ENCODE results near the gene TRANK1. TPM values are rescaled to one million over a fixed set of nuclear protein-coding genes. Genes with fewer than 3 reads are reported as not detected.

The TRANK1 gene
- total RNA-seq, 6 donors from 2014 or later = 10.6 to 39.8 (median 28.1) TPM

DNA sequence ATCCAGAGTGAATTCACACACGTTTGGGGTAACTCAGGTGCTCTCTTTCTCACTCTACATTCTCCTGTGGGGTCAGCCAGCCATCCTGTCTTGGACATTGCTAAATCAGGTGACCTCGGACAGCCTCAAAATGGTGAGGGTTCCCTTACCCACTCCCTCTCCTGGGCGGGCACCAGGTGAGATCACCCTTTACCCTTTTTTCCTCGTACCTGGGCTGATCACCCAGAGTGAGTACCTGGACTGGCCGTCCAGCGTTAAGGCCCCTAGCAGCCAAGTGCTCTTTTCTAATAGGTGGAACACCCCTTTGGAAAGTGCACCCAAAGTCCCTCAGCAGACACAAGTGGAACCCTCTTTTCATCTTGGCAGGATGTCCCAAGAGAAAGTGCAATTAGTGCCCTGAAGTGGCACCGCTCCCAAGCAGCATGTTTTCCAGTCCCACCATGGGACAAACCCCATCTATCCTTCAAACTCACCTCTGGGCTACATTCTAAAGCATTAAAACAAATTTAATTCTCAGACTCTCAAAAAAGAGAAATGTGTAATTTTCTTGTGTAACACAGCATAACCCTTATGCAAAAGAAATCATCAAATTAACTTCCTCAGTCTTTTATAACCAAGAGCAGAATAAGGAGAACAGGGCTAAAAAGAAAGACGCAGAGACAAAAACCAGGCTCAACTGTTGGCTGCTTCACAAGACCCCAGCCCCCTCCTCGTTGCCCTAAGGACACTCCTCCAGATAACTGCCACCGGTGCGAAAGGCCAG is 20.7 kb downstream of the TRANK1 start:
- peak in 1 of 2 donors; percentile 31 for ATAC-seq (ENCODE audit: low FRiP score in 2 of 2)
- TF ChIP-seq EP300 (IDR thresholded peaks at IDR 0.05) (no peak), POLR2A (IDR thresholded peaks at IDR 0.05) (no peak), POLR2AphosphoS5 (IDR thresholded peaks at IDR 0.05) (no peak)
- TF ChIP-seq, protein P1, sequence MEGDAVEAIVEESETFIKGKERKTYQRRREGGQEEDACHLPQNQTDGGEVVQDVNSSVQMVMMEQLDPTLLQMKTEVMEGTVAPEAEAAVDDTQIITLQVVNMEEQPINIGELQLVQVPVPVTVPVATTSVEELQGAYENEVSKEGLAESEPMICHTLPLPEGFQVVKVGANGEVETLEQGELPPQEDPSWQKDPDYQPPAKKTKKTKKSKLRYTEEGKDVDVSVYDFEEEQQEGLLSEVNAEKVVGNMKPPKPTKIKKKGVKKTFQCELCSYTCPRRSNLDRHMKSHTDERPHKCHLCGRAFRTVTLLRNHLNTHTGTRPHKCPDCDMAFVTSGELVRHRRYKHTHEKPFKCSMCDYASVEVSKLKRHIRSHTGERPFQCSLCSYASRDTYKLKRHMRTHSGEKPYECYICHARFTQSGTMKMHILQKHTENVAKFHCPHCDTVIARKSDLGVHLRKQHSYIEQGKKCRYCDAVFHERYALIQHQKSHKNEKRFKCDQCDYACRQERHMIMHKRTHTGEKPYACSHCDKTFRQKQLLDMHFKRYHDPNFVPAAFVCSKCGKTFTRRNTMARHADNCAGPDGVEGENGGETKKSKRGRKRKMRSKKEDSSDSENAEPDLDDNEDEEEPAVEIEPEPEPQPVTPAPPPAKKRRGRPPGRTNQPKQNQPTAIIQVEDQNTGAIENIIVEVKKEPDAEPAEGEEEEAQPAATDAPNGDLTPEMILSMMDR (IDR thresholded peaks at IDR 0.05) = no peak
- 67 to 72% methylated on average over 10 to 11 of the region's 11 CpGs for WGBS, 2 donors

DNA sequence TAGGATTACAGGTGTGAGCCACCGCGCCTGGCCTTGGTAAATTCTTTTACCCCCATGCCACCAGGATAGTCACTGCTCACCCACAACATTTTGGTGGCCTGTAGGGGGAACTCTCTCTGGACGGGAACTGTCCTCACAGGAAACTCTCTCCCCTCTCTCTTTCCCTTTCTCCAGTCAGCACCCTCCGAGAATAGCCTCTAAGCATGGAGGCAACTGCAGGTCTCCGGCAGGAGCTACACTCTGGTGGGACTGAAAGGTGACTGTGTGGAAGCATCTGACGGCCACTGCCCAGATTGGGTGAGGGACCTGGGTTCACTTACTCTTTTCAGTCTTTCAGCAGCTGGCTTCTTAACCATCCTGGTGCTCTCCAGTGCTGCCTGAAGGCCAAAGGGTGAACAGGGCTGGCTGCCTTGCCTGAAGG is 21.3 kb downstream of the TRANK1 start:
- peaks cover 0 to 19% (median 8%) of the 10 kb centered on the region in 4 donors for H3K4me1 ChIP-seq
- ATAC-seq (ENCODE audit: low FRiP score in 2 of 2) = peak; percentile 9 to 45
- H3K9me3 ChIP-seq = peaks cover 0 to 8% (median 0%) of the 10 kb centered on the region in 4 donors
- 54 to 80% methylated on average over 3 to 6 of the region's 6 CpGs for WGBS, 2 donors
- H3K36me3 ChIP-seq = no peaks in the 10 kb centered on the region
- H3K27me3 ChIP-seq = no peaks in the 10 kb centered on the region
- peak in 1 of 2 donors; percentile 36 for DNase-seq
- H3K27ac ChIP-seq = peak overlapping the region in 1 of 4 donors; percentile 27
- TF ChIP-seq, protein P1 (IDR thresholded peaks at IDR 0.05) = peak in 3 of 6 experiments; percentile 17 to 44 (median 36)
- TF ChIP-seq POLR2AphosphoS5 (IDR thresholded peaks at IDR 0.05) = no peak
- H3K4me3 ChIP-seq = no peak overlapping the region

More for the DNA sequence above, 20.7 kb downstream of the TRANK1 start:
- Histone ChIP-seq H3K27ac (peak overlapping the region in 1 of 4 donors; percentile 27), H3K4me1 (peaks cover 0 to 19% (median 8%) of the 10 kb centered on the region in 4 donors), H3K4me3 (no peak overlapping the region), H3K27me3 (no peaks in the 10 kb centered on the region), H3K36me3 (no peaks in the 10 kb centered on the region), H3K9me3 (peaks cover 0 to 8% (median 0%) of the 10 kb centered on the region in 4 donors)
- DNase-seq = no peak

DNA sequence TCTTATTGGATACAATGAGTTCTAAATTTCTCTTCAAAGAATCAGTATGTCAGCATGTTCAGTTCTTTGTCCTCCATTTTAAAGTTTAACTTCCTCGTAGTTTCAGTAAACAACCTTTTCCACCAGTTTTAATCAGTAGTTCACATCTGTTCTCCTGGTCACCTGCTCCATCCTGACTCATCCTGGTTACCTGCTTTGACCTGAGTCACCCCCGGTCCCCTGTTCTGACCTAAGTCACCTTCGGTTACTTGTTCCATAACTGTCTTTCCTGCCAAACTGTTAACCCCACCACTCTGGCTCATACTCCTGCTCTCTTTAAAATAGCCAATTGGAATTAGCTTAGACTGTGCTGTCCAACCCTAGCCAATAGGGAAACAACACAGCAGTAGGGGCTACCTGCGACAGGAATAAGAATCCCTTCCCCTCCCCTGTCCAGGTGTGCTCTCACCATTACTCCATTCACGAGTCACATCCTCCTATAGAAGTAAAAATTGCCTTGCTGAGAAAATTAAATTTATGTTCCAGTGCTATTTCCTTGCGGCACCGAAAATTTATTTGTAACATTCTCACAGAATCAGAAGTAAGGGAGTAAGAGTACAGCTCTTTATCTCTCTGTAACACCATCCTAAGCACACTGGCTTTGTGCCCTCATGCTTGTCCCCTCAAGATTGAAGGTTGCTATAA is 23.8 kb downstream of the TRANK1 start:
- Histone ChIP-seq H3K27me3 (no peaks in the 10 kb centered on the region), H3K4me1 (peaks cover 0 to 25% (median 10%) of the 10 kb centered on the region in 4 donors), H3K27ac (no peak overlapping the region), H3K4me3 (no peak overlapping the region), H3K9me3 (peaks cover 0 to 8% (median 0%) of the 10 kb centered on the region in 4 donors), H3K36me3 (no peaks in the 10 kb centered on the region)
- ATAC-seq (ENCODE audit: low FRiP score in 2 of 2) (no peak), DNase-seq (no peak)
- TF ChIP-seq POLR2A (IDR thresholded peaks at IDR 0.05) = no peak
- no peak for TF ChIP-seq EP300 (IDR thresholded peaks at IDR 0.05)
- TF ChIP-seq POLR2AphosphoS5 (IDR thresholded peaks at IDR 0.05) = no peak
- TF ChIP-seq, protein P1 (IDR thresholded peaks at IDR 0.05) = no peak
- WGBS, 2 donors = 81 to 95% methylated on average over 7 of the region's 7 CpGs

DNA sequence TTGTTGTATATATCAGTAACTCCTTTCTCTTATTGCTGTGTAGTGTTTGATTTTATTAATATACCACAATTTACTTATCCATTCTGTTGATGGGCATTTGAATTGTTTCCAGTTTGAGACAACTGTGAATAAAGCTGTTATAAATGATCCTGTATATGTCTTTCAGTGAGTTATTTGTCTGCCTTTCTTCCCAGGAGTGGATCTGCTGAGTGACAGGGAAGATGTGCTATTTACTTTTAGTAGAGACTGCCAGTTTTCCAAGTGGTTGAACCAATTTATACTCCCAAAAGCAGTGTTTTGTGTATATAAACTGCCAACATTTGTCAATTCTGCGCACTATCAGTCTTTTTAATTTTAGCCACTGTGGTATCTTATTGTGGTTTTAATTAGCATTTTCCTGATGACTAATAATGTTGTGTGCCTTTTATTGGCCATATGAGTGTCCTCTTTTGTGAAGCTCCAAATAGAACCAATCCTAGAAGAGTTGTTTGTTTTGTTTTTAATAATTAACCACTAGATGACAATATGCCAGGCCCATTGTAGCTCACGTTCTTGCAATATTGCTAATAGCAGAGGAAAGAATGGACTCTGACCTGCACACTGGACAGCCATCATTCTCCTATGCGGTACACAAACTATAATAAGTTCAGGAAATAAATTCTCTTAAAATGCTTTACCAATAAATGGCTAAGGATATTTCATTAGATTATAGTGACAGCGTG is 25.3 kb downstream of the TRANK1 start:
- Histone ChIP-seq H3K27ac (no peak overlapping the region), H3K9me3 (peaks cover 0 to 8% (median 0%) of the 10 kb centered on the region in 4 donors), H3K36me3 (no peaks in the 10 kb centered on the region), H3K27me3 (no peaks in the 10 kb centered on the region), H3K4me1 (peaks cover 0 to 25% (median 10%) of the 10 kb centered on the region in 4 donors), H3K4me3 (no peak overlapping the region)
- WGBS, 2 donors = 72 to 82% methylated on average over 4 of the region's 4 CpGs
- TF ChIP-seq POLR2A (IDR thresholded peaks at IDR 0.05) = no peak
- no peak for TF ChIP-seq EP300 (IDR thresholded peaks at IDR 0.05)
- TF ChIP-seq POLR2AphosphoS5 (IDR thresholded peaks at IDR 0.05) = no peak
- TF ChIP-seq, protein P1 (IDR thresholded peaks at IDR 0.05) = no peak
- DNase-seq = no peak
- no peak for ATAC-seq (ENCODE audit: low FRiP score in 2 of 2)

Measured in upper lobe of left lung (tissue), 6 donors.